Fibroblast of skin of abdomen (primary cell): ENCODE results near the gene CISD1.

ENCODE experiments used
- DNase-seq: peaks from one replicate; pipeline ENCODE4 v3.0.0-alpha.2; 2013

CISD1 gene

GRCh38 chr10:58266003-58266825 is 2.7 kb upstream of the CISD1 start:
- peak; percentile 47 for DNase-seq

GRCh38 chr10:58266826-58267712 is 1.9 kb upstream of the CISD1 start:
- DNase-seq, result peak; percentile 46

GRCh38 chr10:58267713-58268453 is 1.1 kb upstream of the CISD1 start, which contains the start of gene IPMK:
IPMK (minus strand) TSS chr10:58267894; CDS start chr10:58267611, 283 bp downstream.
- peak; percentile 89 for DNase-seq

GRCh38 chr10:58268454-58268945 is 462 bp upstream of the CISD1 start:
- DNase-seq, result no peak

- no peak for DNase-seq
Measured at GRCh38 chr10:58269782-58270290, 874 bp downstream of the CISD1 start.

GRCh38 chr10:58275261-58275660 is 6.3 kb downstream of the CISD1 start:
- no peak for DNase-seq

- DNase-seq, result peak; percentile 10
Measured at GRCh38 chr10:58275908-58276307, 6.9 kb downstream of the CISD1 start.

GRCh38 chr10:58278274-58278961 is 9.5 kb downstream of the CISD1 start:
- DNase-seq, result no peak

- DNase-seq, result no peak
Measured at GRCh38 chr10:58278962-58279307, 10.0 kb downstream of the CISD1 start.

- DNase-seq, result peak; percentile 18
Measured at GRCh38 chr10:58280477-58280876, 11.5 kb downstream of the CISD1 start.

GRCh38 chr10:58281092-58281752 is 12.3 kb downstream of the CISD1 start:
- DNase-seq, result no peak

- no peak for DNase-seq
Measured at GRCh38 chr10:58282615-58283014, 13.7 kb downstream of the CISD1 start.

GRCh38 chr10:58291538-58292174 is 22.7 kb downstream of the CISD1 start:
- peak; percentile 56 for DNase-seq

- DNase-seq, result no peak
Measured at GRCh38 chr10:58293989-58294388, 25.0 kb downstream of the CISD1 start.

GRCh38 chr10:58299580-58299979 is 30.6 kb downstream of the CISD1 start:
- DNase-seq, result peak; percentile 42

GRCh38 chr10:58300676-58301075 is 31.7 kb downstream of the CISD1 start:
- no peak for DNase-seq

GRCh38 chr10:58302254-58302653 is 33.3 kb downstream of the CISD1 start:
- DNase-seq, result no peak

- no peak for DNase-seq
Measured at GRCh38 chr10:58304099-58304633, 35.2 kb downstream of the CISD1 start.

GRCh38 chr10:58305821-58306220 is 36.9 kb downstream of the CISD1 start:
- no peak for DNase-seq

- no peak for DNase-seq
Measured at GRCh38 chr10:58307676-58308075, 38.7 kb downstream of the CISD1 start.
